HUDEP-2 (cell line): ENCODE measurements around the gene SLC38A3.

Source experiments
- DNase-seq, 76 experiments: peaks; one replicate each; lab custom pipeline; 2025; ENCODE audit not compliant: unreplicated experiment in 76 of 76; lab: John Stamatoyannopoulos, UW

Gene SLC38A3

DNA sequence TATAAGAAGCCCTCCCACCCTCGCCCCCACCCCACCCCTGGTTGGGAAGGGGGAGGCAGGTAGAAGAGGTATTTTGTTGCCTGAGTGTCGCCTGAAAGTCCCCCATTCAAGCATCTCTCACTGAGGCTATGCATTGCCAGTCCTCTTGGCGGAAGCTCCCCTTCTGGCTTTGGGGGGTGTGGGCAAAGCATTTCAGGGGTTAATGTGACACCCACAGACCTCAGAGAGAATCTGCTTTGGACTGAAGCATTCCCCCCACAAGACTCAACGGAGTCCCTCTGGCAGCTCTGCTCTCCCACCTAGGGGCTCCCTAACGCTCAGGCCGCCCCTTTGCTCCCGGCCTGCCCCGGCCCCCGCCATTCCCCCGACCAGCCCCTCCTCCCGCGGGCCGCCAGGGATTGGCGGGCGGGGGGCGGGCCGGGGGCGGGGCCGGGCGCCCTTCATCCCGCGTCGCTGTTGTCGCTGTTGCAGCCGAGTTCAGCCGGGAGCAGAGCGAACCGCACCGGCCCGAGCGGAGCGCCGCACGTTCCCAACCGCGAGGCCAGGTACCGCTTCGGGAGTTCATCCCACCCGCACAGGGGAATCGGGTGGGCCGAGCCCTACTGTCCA, at the start of gene SLC38A3:
Gene SLC38A3 (plus strand): TSS at position 468 of the 609 bp plus-strand sequence. CDS start 8,929 bp downstream, outside the sequence.
- DNase-seq, result no peak

DNA sequence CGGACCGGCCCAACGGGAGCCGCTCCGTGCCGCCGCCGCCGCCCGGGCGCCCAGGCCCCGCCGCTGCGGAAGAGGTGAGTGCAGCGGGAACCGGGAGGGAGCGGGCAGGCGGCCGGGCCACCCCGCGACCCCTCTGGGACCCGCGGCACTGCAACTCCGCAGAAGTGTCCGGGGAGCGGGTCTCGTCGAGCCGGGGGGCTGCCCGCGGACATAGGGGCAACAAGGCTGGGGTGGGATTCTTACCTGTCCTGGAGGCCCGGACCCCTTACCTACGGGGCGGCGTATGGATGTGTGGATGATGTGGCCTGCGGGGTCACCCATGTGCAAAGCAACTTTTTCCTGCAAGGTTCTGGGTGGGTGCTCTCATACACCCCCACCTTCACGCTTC, 49.6 kb upstream of the SLC38A3 start:
- no peak for DNase-seq

DNA sequence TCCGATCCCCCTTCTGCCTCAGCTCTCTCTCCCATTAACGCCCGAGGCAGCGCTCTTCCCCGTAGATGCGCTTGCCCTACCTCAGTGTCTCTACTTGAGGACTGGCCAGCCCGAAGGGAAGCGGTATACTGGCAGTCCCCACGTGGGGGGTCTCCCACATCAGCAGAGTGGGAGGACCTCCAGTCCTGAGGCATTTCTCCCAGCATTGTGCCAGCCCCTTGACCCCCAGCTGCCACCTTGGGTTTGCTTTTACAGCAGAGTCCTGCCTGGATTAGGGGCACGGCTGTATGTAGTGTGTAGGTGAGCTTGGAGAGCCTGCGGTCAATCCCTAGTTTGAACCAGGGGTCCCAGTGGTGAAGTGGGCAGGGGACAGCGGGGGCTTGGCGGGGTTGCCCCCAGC, 49.2 kb upstream of the SLC38A3 start:
- no peak for DNase-seq

DNA sequence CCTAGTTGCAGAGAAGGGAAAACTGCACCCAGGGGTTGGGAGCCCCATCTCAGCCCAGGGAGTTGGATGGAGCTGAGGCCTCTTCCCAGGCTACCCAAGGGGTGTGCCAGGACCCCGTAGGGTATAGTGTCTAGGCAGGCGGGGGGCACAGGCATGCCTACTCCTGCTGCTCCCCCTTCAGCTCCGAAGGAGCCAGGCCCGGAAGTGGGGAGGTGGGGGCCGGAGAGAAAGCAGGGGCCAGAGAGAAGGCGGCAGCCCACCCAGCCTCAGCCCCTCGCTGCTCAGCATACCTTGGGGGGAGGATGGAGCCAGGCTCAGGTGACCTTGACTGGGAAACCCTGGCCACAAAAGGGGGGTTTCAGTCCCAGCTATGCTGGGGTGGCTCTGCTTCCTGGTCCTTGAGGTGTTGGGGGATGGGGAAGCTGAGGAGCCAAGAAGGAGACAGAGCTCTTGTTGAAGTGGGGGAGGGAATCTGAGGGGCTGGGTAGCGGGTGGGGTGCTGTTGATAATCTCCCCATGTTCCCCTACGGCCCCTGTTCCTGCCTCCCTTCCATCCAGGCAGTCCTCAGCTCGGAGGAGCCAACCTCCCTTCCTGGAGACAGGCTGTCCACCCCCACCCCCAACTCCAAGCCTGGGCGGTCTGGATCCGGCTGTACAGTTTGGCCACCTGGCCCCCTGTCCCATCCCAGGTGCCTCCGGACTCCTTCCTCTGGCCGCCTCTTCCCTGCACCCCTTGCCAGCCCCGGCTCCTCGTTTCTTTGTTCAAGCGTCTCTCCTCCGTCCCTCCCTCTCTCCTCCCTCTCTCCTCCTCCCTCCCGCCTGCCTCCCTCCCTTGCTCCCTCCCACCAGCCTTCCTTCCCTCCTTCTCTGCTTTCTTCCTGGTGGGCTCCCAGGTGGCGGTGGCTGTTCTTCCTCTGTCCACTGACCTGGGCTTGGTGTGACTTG, 48.2 kb upstream of the SLC38A3 start:
- no peak for DNase-seq

DNA sequence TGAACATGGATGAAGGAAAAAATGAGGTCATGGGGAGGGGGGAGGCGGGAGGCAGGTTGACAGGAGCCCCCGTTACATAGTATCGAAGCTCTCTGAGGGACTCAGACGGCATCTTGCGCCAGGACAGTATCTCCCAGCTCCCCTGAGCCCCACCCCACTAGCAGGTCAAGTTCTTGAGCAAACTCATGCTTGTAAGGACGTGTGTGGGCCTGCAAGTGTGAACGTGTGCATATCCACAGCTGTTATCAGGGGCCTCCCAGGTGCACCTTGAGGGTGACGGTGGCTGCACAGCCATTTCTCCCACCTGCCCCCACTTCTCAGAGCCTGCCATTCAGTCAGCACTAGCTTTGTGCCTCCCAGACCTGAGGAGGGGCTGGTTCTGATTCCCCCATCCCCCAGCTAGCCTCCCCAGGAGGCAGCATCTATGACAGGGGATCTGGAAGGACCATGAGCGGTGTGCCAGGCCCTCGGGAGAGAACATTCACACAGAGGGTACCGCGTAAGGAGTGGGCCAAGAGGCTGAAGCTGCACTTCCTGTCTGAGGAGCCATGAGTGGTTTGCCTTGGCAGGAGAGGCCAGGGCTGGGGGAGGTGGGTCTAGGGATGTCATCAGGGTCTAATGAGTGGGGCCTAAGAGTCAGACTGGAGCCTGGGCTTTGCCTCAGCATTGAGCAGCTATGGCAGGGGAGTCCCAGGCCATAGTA, 47.1 kb upstream of the SLC38A3 start:
- DNase-seq, result no peak

DNA sequence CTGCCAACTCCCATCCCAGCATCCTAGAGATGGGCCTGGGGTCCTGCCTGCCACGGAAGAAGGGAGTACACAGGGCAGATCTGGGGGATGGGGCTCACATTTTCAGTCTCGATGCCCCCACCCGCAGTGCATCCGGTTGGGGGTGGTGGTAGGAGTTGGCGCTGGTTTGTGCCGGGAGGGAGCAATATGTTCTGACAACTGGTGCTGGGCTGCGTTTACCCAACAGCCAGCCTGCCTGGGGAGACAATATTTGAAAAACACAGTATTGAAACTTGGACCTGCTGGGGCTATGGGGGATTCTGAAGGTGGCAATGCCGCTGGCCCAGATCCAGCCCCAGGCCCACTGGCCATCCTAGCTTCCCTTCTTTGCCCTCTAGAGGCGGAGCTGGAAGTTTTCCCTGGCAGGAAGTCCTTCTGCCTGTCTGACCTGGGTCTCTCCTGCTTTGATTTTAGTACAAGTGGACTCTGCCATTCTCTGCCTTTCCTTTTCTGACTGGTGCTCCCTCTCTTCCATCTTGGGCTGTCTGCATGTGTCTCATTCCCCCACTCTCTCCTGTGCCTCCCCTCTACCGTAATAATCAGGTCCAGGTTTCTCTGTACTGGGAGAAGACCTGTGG, 46.4 kb upstream of the SLC38A3 start:
- no peak for DNase-seq

DNA sequence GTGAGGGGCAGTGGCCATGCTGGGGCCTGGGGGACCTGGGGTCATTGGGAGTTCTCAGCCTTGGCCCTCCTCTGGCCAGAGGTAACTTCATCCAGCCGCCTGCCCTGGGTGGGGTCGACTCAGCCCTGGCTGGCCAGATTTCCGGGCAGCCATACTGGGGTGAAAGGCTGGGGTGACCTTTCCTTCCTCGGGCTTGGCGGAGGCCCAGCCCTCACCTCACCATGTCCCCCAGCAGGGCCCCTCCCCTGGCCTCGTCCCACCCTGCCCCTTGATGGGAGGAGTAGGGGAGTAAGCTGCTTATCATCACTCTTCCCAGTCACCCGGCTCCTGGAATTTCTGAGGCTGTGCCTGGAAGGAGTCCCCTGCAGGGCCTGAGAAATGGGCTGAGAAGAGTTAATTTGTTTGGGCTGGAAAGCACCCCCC, 44.5 kb upstream of the SLC38A3 start:
- no peak for DNase-seq

DNA sequence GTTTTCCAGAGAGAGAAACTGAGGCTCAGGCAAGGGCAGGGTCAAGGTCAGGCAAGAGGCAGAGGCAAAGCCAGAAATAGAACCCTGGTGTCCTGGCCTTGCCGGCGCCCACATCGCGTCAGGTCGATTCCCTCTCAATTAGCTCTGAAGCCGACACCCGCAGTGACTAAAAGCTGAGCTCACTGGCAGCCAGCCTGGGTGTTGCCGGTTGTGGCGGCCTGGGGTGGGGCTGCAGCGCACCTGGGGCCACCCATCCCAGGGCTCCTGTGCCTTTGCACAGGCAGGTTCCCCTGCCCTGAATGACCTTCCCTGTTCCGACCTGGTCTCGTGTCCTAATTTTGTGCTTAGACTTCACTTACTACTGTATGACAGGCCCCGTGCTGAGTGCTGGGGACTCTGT, 43.8 kb upstream of the SLC38A3 start:
- no peak for DNase-seq

DNA sequence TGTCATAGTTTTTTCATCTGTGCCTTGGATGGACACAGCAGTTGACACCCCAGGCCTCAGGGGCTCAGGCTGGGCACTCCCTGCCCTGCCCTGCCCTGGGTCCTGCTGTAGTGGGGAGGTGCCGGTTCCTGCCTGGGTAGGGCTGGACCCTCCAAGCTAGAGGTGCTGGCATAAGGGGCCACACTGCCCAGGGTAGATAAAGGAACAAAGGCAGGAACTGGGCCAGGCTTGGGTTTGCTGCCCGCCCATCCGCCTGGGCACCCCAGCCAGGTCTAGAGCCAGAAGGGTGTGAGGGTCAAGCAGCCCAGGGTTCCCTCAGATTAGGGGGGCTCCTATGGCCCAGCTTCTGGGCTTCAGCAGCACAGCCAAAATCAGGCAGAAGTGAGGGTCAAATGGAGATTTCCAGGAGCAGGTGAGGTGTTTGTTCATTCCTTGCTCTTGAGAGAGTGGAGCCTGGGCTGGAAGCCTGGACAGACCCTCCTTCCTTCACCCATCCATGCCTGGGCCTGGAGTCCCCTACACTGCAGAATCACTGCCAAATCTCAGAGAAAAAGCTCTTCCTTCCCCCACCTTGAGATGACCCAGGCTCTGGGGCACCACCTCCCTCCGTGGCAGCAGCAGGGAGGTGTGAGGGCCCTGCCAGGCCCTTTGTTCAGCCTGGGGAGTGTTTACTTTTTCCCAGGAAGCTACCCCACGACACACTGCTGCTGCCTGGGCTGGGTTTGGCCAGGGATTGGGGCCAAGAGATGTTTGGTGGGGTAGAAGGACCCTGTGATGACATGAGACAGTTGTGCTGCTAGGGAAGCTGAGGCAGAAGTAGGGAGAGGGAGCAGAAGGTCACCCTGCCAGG, 42.8 kb upstream of the SLC38A3 start:
- DNase-seq, result no peak

DNA sequence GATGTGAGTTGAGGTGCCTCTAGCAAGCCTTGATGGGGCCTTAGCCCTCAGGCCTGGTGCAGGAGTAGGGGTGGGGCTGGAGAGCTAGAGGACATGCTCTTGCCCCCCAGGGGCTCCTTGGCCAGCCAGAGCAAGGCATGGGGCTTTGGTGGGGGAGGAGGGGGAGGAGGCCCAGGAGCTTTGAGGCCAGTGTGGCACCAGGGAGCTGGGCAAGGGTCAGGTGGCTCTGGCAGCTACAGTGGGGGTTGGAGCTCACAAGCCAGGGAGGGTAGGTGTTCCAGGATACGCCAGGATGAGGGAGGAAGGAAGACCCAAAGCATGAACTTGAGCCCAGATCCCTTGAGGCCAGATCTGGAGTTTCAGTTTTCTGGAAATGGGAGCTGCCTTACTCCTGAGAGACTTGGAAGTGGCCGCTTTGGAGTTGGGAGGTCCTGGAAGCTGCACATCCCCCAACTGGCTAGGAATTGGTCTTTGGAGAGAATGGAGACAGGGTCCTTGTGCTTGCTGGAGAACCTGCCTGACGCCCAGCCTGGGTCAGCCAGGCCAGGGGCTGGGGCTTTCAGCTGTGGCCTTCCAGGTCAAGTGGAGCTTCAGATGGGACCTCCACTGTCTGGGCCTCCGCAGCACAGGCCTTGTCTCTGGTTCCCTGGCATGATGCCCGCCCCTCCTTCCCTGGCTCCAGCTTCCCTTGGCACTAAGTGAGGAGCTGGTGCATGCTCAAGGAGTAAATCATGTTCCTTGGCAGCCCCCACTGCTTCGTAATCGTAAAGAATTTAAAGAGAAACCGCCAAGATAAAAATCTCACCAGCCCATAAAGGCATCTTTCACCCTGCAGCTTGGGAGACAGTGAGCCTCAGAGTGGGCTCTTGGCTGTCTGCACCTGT, 41.3 kb upstream of the SLC38A3 start:
- no peak for DNase-seq

DNA sequence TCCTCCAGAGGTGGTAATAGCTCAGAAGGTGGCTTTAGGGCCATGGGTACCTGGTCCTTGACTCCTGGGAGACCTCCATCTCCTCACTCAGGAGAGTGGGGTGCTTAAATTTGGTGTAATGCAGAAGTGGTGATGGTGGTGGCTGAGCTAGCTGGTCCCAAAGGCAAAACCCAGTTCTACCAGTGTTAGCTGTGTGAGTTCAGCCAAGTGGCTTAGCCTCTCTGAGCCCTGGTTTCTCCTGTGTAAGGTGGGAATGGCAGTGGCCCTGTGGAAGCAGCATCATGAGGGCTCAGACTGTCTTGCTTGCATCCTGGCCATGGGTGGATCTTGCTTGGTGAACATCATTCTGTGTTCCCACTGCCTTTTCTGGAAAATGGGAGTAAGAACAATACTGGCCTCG, 40.6 kb upstream of the SLC38A3 start:
- no peak for DNase-seq

DNA sequence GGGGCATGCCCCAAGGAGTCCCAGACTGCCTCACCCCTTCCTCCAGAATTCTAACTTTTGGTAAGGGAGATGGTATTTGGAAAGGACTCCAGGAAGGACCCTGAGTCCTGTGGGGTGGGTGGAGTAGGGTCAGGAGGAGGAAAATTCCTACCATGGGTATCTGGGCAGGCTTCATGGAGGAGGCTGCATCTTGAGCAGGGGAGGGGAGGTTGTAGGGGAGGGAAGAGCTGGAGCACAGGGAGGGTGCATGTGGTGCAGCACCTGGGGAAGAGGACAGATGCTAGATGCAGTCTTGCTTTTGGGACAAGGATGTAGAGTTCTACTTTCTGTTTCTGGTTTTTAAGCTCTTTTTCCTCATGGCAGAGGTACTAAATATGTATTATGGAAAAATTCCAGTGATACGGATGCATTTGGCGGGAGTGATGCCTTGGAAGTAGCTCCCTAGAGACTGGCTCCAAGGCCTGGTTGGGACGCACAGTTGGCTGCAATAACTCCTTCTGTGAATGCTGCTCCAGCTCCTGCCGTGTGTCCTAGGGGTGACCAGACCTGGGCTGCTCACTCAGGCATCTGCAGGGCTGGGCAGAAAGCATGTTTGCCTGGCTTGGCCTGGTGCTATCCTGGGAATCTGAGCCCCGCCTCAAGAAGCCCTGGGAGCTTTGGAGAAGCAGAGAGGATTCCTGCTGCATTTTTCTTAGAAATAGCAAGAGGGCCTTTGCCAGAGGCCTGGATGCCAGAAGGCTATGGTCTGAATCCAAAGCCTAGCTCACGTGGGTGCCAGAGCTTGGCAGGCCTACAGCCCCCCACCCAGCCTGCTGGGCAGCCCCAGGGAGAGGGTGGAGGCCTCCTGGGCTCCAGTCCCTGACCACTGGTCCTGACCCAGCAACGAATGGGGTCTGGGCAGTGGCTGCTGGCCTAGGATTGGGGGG, 39.8 kb upstream of the SLC38A3 start:
- no peak for DNase-seq

DNA sequence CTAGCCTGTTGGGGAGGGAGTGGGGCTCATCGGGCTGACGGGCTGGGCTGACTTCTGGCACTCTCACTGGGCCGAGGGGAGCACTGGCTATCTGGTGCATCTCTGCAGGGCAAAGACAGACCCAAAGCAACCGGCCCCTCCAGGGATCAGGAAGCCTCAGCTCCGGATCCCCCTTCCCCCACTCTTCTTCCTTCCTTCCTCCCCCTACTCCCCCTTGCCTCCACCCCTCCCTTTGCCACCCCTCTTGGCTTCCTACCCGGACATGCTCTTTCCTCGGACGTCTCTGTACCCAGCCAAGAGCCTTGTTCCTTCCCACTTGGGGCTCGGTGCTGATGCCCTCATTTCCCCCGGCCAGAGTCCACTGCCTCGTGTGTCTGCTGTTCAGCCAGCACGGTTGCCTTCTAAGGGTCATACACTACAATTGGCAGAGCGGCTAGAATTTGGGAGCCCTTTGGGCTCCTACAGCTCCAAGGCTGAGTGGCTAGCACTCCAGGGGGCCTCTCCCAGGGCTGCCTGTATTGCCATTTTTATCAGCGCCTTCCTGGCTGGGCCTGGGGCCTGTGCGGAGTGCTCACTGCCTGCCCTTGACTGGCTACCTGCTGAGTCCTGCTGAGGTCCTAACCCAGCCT, 39.0 kb upstream of the SLC38A3 start:
- no peak for DNase-seq

DNA sequence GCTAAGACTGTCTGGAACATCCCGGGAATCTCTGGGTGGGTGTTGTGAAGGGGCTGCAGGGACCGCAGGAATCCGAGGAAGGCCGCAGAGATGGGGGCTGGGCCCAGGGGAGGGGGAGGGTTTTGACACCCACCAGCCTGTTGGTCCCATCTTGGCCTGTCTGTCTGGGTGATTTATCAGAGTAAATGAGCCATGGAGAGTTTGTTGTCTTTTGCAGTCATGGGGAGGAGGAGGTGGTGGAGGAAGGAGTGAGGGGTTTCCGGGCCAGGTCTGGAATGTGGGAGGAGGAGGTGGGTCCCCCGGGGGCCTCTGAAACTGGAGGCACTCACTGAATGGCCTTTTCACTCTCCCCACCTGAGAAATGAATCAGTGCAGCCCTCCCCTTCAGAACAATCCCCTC, 38.5 kb upstream of the SLC38A3 start:
- DNase-seq, result no peak

DNA sequence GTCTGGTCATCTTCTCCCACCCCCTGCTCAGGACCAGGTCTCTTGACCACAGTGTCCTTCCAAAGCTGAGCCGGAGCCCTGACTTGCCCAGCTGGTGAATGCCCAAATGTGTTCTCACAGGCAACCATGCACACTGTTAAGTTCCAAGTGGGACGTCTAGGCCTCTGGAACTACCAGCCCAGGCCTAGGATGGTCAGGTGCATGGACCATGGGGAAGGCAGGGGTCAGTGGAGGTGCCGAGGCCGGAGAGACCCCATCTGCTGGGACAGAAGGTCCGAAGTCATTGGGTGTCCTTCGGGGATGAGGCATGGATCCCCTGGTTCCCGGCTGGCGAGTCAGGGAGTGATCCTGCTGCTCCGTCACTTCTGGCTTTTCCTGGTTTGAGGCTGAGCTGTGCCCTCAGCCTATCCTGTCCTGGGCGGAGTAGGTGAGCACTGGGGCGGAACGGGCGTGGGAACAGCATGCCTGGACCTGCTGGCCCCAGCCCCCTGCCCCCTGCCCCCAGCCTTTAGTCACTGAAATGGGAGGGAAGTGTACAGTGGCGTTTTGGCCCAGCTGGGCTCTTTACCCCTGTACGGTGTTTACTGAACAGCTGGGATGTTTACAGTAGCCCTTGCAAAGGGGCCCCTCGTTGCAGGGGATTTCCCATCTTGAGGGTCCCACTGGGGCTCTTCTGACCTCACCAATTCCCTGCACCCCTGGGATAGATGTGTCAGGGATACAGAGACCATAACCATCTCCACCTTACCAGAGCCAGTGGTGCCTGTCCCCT, 37.8 kb upstream of the SLC38A3 start:
- DNase-seq, result no peak

DNA sequence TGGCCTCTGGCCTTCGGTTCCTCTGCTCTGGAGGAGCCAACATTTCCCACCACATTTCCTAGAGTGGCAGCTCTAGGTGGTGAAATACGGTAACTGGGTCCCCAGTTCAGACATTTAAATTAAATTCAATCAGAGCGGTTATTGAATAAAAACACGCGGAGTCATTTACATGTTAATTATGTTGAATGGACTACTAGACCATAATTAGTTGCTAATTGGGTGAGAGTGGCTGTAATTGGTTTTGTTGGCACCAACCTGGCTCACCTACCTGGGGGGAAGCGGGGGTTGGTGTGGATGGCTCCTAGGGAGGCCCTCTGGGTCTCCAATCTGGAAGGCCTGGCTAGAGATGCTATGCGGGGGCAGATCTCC, 37.2 kb upstream of the SLC38A3 start:
- DNase-seq, result no peak

DNA sequence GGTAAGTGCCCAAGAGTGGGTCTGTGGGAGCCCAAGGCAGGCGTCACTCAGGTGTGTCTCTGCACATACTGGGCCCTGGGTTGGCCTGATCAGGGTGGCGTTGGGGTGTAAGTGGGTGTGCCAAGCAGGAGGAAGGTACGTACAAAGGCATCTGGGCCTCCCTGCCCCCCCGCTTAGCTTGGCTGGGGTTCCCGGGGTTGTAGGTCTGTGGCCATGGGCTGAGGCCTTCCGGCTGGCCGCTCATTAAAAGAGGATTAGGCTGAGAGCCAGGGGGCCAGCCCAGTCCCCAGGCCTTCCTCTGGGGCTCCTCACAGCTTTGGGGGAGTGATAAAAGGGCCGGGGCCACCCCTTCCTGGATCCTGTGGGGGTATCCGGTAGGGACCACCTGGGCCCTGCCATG, 36.7 kb upstream of the SLC38A3 start:
- no peak for DNase-seq
